Skin epidermis (tissue), 12 donors: Measurements from ENCODE around the gene IQSEC3.
"Not testable (repeated sequence)": the region's sequence is repeated elsewhere in the genome, so short reads cannot be mapped to it uniquely, and the experiment has no call there.

ENCODE experiments used
- H3K27ac ChIP-seq, 21 experiments: fragments of 200-600 bp; sonication (generic) in 11 of 21; one replicate each; pipeline ENCODE4 v1.5.0; 2020; ENCODE audit warnings: mild to moderate bottlenecking in 3 of 21, inconsistent platforms in 2 of 21, moderate library complexity in 2 of 21
- H3K4me3 ChIP-seq, 7 experiments: fragments of 200-600 bp; sonication (generic) in 2 of 7; one replicate each; pipeline ENCODE4 v1.5.0; 2020; ENCODE audit warnings: inconsistent platforms in 2 of 7, mild to moderate bottlenecking in 2 of 7, moderate library complexity in 1 of 7

Gene IQSEC3

GRCh38 chr12:77101-77719, 10.6 kb downstream of the IQSEC3 start:
- H3K4me3 ChIP-seq, H3K27ac ChIP-seq: not testable (repeated sequence)

- H3K4me3 ChIP-seq = peak overlapping the region in 1 of 7 experiments; percentile 25
- H3K27ac ChIP-seq = not testable (repeated sequence)
Observed at GRCh38 chr12:77769-78383, 11.3 kb downstream of the IQSEC3 start.

- H3K4me3 ChIP-seq = no peak overlapping the region
- H3K27ac ChIP-seq = no peak overlapping the region
Observed at GRCh38 chr12:78981-79380, 12.4 kb downstream of the IQSEC3 start.

- Histone ChIP-seq H3K4me3 (no peak overlapping the region), H3K27ac (no peak overlapping the region)
Observed at GRCh38 chr12:80681-81190, 14.2 kb downstream of the IQSEC3 start.

GRCh38 chr12:82740-83139, 16.2 kb downstream of the IQSEC3 start:
- no peak overlapping the region for H3K27ac ChIP-seq
- H3K4me3 ChIP-seq = no peak overlapping the region

- Histone ChIP-seq H3K4me3 (no peak overlapping the region), H3K27ac (no peak overlapping the region)
Observed at GRCh38 chr12:84056-84455, 17.5 kb downstream of the IQSEC3 start.

- H3K27ac ChIP-seq = no peak overlapping the region
- H3K4me3 ChIP-seq = no peak overlapping the region
Observed at GRCh38 chr12:85191-85666, 18.7 kb downstream of the IQSEC3 start.

- Histone ChIP-seq H3K27ac (no peak overlapping the region), H3K4me3 (no peak overlapping the region)
Observed at GRCh38 chr12:87315-87714, 20.7 kb downstream of the IQSEC3 start.

- Histone ChIP-seq H3K27ac (no peak overlapping the region), H3K4me3 (no peak overlapping the region)
Observed at GRCh38 chr12:87856-88255, 21.3 kb downstream of the IQSEC3 start.

- Histone ChIP-seq H3K27ac (no peak overlapping the region), H3K4me3 (no peak overlapping the region)
Observed at GRCh38 chr12:89653-90052, 23.1 kb downstream of the IQSEC3 start.

- no peak overlapping the region for H3K27ac ChIP-seq
Observed at GRCh38 chr12:91213-91612, 24.6 kb downstream of the IQSEC3 start.

GRCh38 chr12:93266-94005, 26.9 kb downstream of the IQSEC3 start:
- Histone ChIP-seq H3K27ac (no peak overlapping the region), H3K4me3 (no peak overlapping the region)

More at GRCh38 chr12:91213-91612, 24.6 kb downstream of the IQSEC3 start:
- H3K4me3 ChIP-seq = no peak overlapping the region

- Histone ChIP-seq H3K27ac (no peak overlapping the region), H3K4me3 (no peak overlapping the region)
Observed at GRCh38 chr12:96543-96942, 30.0 kb downstream of the IQSEC3 start.

- Histone ChIP-seq H3K4me3 (no peak overlapping the region), H3K27ac (no peak overlapping the region)
Observed at GRCh38 chr12:98924-99352, 32.4 kb downstream of the IQSEC3 start.

- no peak overlapping the region for H3K4me3 ChIP-seq
- H3K27ac ChIP-seq = no peak overlapping the region
Observed at GRCh38 chr12:99605-100004, 33.0 kb downstream of the IQSEC3 start.

- H3K4me3 ChIP-seq = no peak overlapping the region
- H3K27ac ChIP-seq = no peak overlapping the region
Observed at GRCh38 chr12:101969-102878, 35.7 kb downstream of the IQSEC3 start.

GRCh38 chr12:102879-103168, 36.3 kb downstream of the IQSEC3 start:
- no peak overlapping the region for H3K27ac ChIP-seq
- H3K4me3 ChIP-seq = no peak overlapping the region

- no peak overlapping the region for H3K4me3 ChIP-seq
- no peak overlapping the region for H3K27ac ChIP-seq
Observed at GRCh38 chr12:103169-103981, 36.8 kb downstream of the IQSEC3 start.

GRCh38 chr12:104551-105081, 38.0 kb downstream of the IQSEC3 start:
- Histone ChIP-seq H3K27ac (no peak overlapping the region), H3K4me3 (no peak overlapping the region)
